ENCODE results near the gene GUCY2C.
A peak's percentile ranks its signal among the peaks of the same experiment; 100 is the strongest.

DNA sequence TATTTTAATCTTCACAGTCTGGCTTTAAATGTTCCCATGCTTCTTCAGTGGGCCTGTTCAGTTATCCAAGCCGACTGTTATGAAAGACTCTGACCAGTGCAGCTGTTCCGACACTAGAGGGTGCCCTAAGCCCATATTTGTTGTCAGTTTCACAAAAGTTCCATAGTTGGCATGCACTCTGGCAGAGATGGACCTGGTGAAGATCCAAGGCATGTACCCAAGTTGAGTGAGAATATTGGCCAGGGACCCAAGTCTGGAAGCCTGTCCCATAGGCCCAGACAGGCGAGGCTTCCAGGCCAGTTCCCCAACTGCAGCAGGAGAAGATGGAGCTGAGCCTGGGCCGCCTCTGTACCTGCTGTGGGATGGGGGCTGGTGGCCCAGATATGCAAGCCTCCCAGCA is 27.4 kb upstream of the GUCY2C start:
- TF ChIP-seq, protein P1, sequence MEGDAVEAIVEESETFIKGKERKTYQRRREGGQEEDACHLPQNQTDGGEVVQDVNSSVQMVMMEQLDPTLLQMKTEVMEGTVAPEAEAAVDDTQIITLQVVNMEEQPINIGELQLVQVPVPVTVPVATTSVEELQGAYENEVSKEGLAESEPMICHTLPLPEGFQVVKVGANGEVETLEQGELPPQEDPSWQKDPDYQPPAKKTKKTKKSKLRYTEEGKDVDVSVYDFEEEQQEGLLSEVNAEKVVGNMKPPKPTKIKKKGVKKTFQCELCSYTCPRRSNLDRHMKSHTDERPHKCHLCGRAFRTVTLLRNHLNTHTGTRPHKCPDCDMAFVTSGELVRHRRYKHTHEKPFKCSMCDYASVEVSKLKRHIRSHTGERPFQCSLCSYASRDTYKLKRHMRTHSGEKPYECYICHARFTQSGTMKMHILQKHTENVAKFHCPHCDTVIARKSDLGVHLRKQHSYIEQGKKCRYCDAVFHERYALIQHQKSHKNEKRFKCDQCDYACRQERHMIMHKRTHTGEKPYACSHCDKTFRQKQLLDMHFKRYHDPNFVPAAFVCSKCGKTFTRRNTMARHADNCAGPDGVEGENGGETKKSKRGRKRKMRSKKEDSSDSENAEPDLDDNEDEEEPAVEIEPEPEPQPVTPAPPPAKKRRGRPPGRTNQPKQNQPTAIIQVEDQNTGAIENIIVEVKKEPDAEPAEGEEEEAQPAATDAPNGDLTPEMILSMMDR (IDR thresholded peaks at IDR 0.05; ENCODE audit: borderline replicate concordance, extremely low read depth, low read length, poor library complexity, severe bottlenecking): peak; percentile 89
- no peak for TF ChIP-seq EZH2 (IDR thresholded peaks at IDR 0.05; ENCODE audit: borderline replicate concordance, low read depth, low read length, severe bottlenecking)
